ENCODE data around the gene P2RY1. TPM values are rescaled to one million over a fixed set of nuclear protein-coding genes. Genes with fewer than 3 reads are reported as not detected.

Gene P2RY1
- total RNA-seq, 2 experiments from 2014 or later, result 1.7 to 1.8 TPM

GRCh38 chr3:152849996-152850578, 15.2 kb downstream of the P2RY1 start:
- Mint-ChIP-seq H3K27me3 (peaks cover 1% of the 10 kb centered on the region), H3K9me3 (peaks cover 6% of the 10 kb centered on the region), H3K4me1 (ENCODE audit: low read depth) (no peaks in the 10 kb centered on the region), H3K36me3 (ENCODE audit: low read depth) (no peaks in the 10 kb centered on the region), H3K4me3 (no peak overlapping the region), H3K27ac (no peak overlapping the region)
- intact Hi-C loops (cut with micrococcal nuclease), result no loop called here
- POLR2A ChIA-PET, result no interaction called here
- DNase-seq, result no peak
- no peak for TF ChIP-seq CTCF (IDR thresholded peaks at IDR 0.05)
- CTCF ChIA-PET, result no interaction called here
- no peak for ATAC-seq

- Mint-ChIP-seq H3K4me3 (no peak overlapping the region), H3K27ac (no peak overlapping the region), H3K27me3 (peaks cover 1% of the 10 kb centered on the region), H3K36me3 (ENCODE audit: low read depth) (no peaks in the 10 kb centered on the region), H3K4me1 (ENCODE audit: low read depth) (no peaks in the 10 kb centered on the region), H3K9me3 (no peaks in the 10 kb centered on the region)
- ChIA-PET POLR2A (no interaction called here), CTCF (no interaction called here)
- no peak for TF ChIP-seq CTCF (IDR thresholded peaks at IDR 0.05)
- intact Hi-C loops (cut with micrococcal nuclease), result no loop called here
- DNase-seq, result no peak
- ATAC-seq, result no peak
Measured at GRCh38 chr3:152853196-152853595, 18.3 kb downstream of the P2RY1 start.

DNA sequence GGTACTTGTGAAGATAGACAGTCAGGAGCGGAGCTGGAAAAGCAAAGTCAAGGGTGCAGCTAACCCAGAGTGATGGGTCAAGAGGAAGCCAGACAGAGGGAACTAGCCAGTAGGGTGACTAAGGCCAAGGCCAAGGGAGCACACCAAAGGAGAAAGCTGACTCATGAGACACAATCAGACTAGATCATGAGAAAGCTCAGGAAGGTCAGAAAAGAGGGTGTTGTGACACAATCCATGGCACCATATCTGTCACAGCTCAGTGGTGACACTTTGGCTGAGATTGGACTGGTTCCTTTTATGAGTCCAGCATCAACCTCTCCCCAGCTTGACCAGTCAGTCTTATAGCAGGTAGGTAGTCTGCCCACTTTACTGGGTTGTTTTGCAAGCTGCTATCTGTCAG, 22.2 kb downstream of the P2RY1 start:
- TF ChIP-seq CTCF (IDR thresholded peaks at IDR 0.05), result no peak
- DNase-seq, result no peak
- Mint-ChIP-seq H3K27me3 (peaks cover under 1% of the 10 kb centered on the region), H3K4me1 (ENCODE audit: low read depth) (no peaks in the 10 kb centered on the region), H3K9me3 (no peaks in the 10 kb centered on the region), H3K36me3 (ENCODE audit: low read depth) (no peaks in the 10 kb centered on the region), H3K4me3 (no peak overlapping the region), H3K27ac (no peak overlapping the region)
- no peak for ATAC-seq
- ChIA-PET CTCF (no interaction called here), POLR2A (no interaction called here)
- intact Hi-C loops (cut with micrococcal nuclease), result no loop called here

DNA sequence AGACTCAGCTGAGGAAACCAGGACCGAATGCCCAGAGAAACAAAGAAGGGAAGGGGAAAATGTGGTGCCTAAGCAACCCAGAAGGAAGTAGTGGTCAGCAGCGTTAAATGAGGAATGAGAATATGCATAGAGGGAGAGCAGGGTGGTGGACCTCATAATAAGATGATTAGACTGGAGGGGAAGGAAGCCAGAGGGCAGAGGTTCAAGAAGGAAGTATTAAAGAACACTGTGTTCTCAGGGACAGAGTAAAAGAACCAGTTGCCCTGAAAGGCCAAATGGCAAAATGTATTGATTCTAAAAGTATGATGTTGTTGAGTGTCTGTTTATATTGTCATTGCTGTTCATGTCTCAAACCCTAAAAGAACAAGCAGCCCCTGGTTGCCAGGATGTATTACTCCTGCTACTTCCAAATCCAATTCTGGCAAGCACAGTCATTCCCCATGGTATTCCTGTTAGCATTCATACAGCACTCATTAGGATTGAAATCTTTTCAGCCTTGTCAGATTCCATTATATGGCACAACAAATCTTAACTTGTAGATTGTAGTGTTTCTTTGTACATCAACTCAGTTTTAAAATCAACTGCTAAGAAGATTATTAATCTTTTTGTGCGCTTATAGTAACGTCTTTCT, 23.4 kb downstream of the P2RY1 start:
- CTCF ChIA-PET, result no interaction called here

More for the DNA sequence above, 23.4 kb downstream of the P2RY1 start:
- intact Hi-C loops (cut with micrococcal nuclease), result no loop called here
- ATAC-seq, result no peak
- Mint-ChIP-seq H3K4me1 (ENCODE audit: low read depth) (no peaks in the 10 kb centered on the region), H3K27me3 (no peaks in the 10 kb centered on the region), H3K4me3 (no peak overlapping the region), H3K9me3 (no peaks in the 10 kb centered on the region), H3K27ac (no peak overlapping the region), H3K36me3 (ENCODE audit: low read depth) (no peaks in the 10 kb centered on the region)
- TF ChIP-seq CTCF (IDR thresholded peaks at IDR 0.05), result no peak
- no peak for DNase-seq
- POLR2A ChIA-PET, result no interaction called here

Measured in activated CD8-positive, alpha-beta T cell treated with anti-CD3 and anti-CD28 coated beads for 36 hours (primary cell).